ENCODE data around the gene GRIN2A. TPM values are rescaled to one million over a fixed set of nuclear protein-coding genes. Genes with fewer than 3 reads are reported as not detected.

GRIN2A gene
- total RNA-seq, 1 donor from 2014 or later, result 7.8 TPM

DNA sequence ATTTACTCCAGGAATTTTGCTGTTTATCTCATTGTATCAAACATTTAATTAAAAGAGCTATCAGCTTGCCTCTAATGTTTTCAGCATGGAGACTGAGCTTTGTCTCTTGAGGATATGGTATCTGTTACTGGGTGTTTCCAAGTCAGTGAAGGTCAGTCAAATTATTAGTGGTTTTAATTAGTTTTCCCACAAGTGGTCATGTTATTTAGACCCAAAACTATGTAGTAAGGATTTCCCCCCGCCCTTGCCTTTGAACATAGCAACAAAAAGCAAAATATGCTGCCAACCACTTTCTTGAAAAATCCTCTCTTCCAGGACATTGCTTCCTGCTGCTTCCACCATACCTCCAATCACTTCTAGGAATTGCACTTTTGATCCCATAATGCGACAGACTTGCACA lies 355.6 kb downstream of the GRIN2A start:
- H3K27ac ChIP-seq, result no peak overlapping the region
- no peaks in the 10 kb centered on the region for H3K27me3 ChIP-seq
- intact Hi-C loops (cut with DNase I), result no loop called here
- no peaks in the 10 kb centered on the region for H3K36me3 ChIP-seq
- H3K4me3 ChIP-seq, result no peak overlapping the region
- H3K4me1 ChIP-seq, result no peaks in the 10 kb centered on the region
- H3K9me3 ChIP-seq, result no peaks in the 10 kb centered on the region
- TF ChIP-seq CTCF (IDR thresholded peaks at IDR 0.05), result no peak
- no peak for DNase-seq (ENCODE audit: low spot score in 2 of 2)

GRCh38 chr16:9824200-9825068 lies 357.8 kb downstream of the GRIN2A start:
- Histone ChIP-seq H3K9me3 (no peaks in the 10 kb centered on the region), H3K27ac (no peak overlapping the region), H3K4me1 (no peaks in the 10 kb centered on the region), H3K36me3 (no peaks in the 10 kb centered on the region), H3K4me3 (no peak overlapping the region), H3K27me3 (no peaks in the 10 kb centered on the region)
- intact Hi-C loops (cut with DNase I), result no loop called here
- no peak for TF ChIP-seq CTCF (IDR thresholded peaks at IDR 0.05)
- no peak for DNase-seq (ENCODE audit: low spot score in 2 of 2)

- no peaks in the 10 kb centered on the region for H3K9me3 ChIP-seq
- H3K36me3 ChIP-seq, result no peaks in the 10 kb centered on the region
- H3K27me3 ChIP-seq, result no peaks in the 10 kb centered on the region
- H3K4me1 ChIP-seq, result no peaks in the 10 kb centered on the region
- H3K27ac ChIP-seq, result no peak overlapping the region
- intact Hi-C loops (cut with DNase I), result no loop called here
- TF ChIP-seq CTCF (IDR thresholded peaks at IDR 0.05), result no peak
- DNase-seq (ENCODE audit: low spot score in 2 of 2), result no peak
- H3K4me3 ChIP-seq, result no peak overlapping the region
Observed at GRCh38 chr16:9823510-9823909, 358.7 kb downstream of the GRIN2A start.

- no peak for TF ChIP-seq CTCF (IDR thresholded peaks at IDR 0.05)
Observed at GRCh38 chr16:9821970-9822369, 360.3 kb downstream of the GRIN2A start.

DNA sequence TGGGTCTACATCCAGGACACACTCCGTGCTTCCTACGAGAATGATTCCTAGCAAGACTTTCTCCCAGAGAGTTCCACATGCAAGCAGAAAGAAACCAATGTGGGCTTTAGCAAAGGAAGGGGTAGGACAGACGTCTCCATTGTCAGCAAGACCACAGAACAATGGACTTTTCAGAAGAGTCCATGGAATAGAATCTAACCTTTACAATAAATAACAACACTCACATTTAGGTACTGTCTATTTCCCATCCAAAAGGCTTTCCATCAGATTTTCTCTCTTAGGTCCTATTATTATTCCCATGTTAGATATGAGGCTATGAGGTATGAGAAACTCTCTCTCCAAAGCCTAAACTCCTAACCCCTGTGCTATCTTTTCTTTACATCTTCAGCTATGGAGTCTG lies 360.9 kb downstream of the GRIN2A start:
- no peaks in the 10 kb centered on the region for H3K4me1 ChIP-seq
- intact Hi-C loops (cut with DNase I), result no loop called here
- DNase-seq (ENCODE audit: low spot score in 2 of 2), result no peak
- no peak overlapping the region for H3K4me3 ChIP-seq
- no peaks in the 10 kb centered on the region for H3K36me3 ChIP-seq
- TF ChIP-seq CTCF (IDR thresholded peaks at IDR 0.05), result no peak
- H3K27ac ChIP-seq, result no peak overlapping the region
- H3K27me3 ChIP-seq, result no peaks in the 10 kb centered on the region
- no peaks in the 10 kb centered on the region for H3K9me3 ChIP-seq

More at GRCh38 chr16:9821970-9822369, 360.3 kb downstream of the GRIN2A start:
- Histone ChIP-seq H3K9me3 (no peaks in the 10 kb centered on the region), H3K27me3 (no peaks in the 10 kb centered on the region), H3K27ac (no peak overlapping the region), H3K36me3 (no peaks in the 10 kb centered on the region), H3K4me3 (no peak overlapping the region), H3K4me1 (no peaks in the 10 kb centered on the region)
- intact Hi-C loops (cut with DNase I), result no loop called here
- no peak for DNase-seq (ENCODE audit: low spot score in 2 of 2)
